ENCODE data around the gene FAM53B.

GRCh38 chr10:124601431-124602120 lies 142.6 kb downstream of the FAM53B start:
- no peak for TF ChIP-seq CTCF (IDR thresholded peaks at IDR 0.05)
- no peak for TF ChIP-seq POLR2A (IDR thresholded peaks at IDR 0.05)
